Neural cell (in vitro differentiated cells): ENCODE measurements around the gene PRKG1. TPM values are rescaled to one million over a fixed set of nuclear protein-coding genes. Genes with fewer than 3 reads are reported as not detected.

Experiments
- H2AFZ ChIP-seq: fragments of 200-600, 300-800 bp; sonication (generic), shearing (Covaris generic); 2 replicates; pipeline ENCODE4 v1.6.0; 2014; ENCODE audit warnings: low read depth, mild to moderate bottlenecking, antibody characterized with exemption, low read length, moderate library complexity
- H3F3A ChIP-seq: fragments of 200-600 bp; shearing (Covaris generic); 2 replicates; pipeline ENCODE4 v1.6.1; 2016; ENCODE audit warnings: mild to moderate bottlenecking, moderate library complexity, mixed read lengths, antibody characterized with exemption, low read length; ENCODE audit not compliant: insufficient read depth, poor library complexity, severe bottlenecking
- H3K27ac ChIP-seq: fragments of 200-600, 300-800 bp; sonication (generic), shearing (Covaris generic); 2 replicates; pipeline ENCODE4 v1.5.1; 2014; ENCODE audit warnings: mild to moderate bottlenecking, low read length, moderate library complexity
- H3K27me3 ChIP-seq: fragments of 300-800, 200-600 bp; sonication (generic), shearing (Covaris generic); 2 replicates; pipeline ENCODE4 v1.6.0; 2014; ENCODE audit warnings: mild to moderate bottlenecking, low read depth, low read length, moderate library complexity; ENCODE audit not compliant: insufficient read depth
- H3K36me3 ChIP-seq: fragments of 300-800, 200-600 bp; sonication (generic), shearing (Covaris generic); 2 replicates; pipeline ENCODE4 v1.5.1; 2014; ENCODE audit warnings: mild to moderate bottlenecking, antibody characterized with exemption, low read length, moderate library complexity; ENCODE audit not compliant: insufficient read depth
- H3K4me2 ChIP-seq: fragments of 300-800, 200-600 bp; sonication (generic), shearing (Covaris generic); 2 replicates; pipeline ENCODE4 v1.6.0; 2014; ENCODE audit warnings: mild to moderate bottlenecking, low read length
- H3K4me3 ChIP-seq: fragments of 300-800, 200-600 bp; sonication (generic), shearing (Covaris generic); 2 replicates; pipeline ENCODE4 v1.5.1; 2014; ENCODE audit warnings: mild to moderate bottlenecking, low read length, moderate library complexity
- H3K79me2 ChIP-seq: fragments of 200-600 bp; shearing (Covaris generic); replicated peaks from 2 replicates; pipeline ENCODE4 v1.6.0; 2014; ENCODE audit warnings: mild to moderate bottlenecking, low read length, moderate library complexity; ENCODE audit not compliant: insufficient read depth
- H3K9ac ChIP-seq: fragments of 300-800, 200-600 bp; sonication (generic), shearing (Covaris generic); 2 replicates; pipeline ENCODE4 v1.6.1; 2016; ENCODE audit warnings: mild to moderate bottlenecking, low read length, mixed read lengths
- H3K9me2 ChIP-seq: fragments of 200-600 bp; shearing (Covaris generic); 2 replicates; pipeline ENCODE4 v1.6.1; 2016; ENCODE audit warnings: mild to moderate bottlenecking, low read length, mixed read lengths; ENCODE audit not compliant: insufficient read depth
- H3K9me3 ChIP-seq: fragments of 200-600, 300-800 bp; sonication (generic), shearing (Covaris generic); 2 replicates; pipeline ENCODE4 v1.6.1; 2016; ENCODE audit warnings: mild to moderate bottlenecking, mixed run types, low read length, moderate library complexity, mixed read lengths
- H4K20me1 ChIP-seq: fragments of 200-600 bp; shearing (Covaris generic); 2 replicates; pipeline ENCODE4 v1.6.1; 2016; ENCODE audit warnings: mild to moderate bottlenecking, mixed run types; ENCODE audit not compliant: insufficient read depth
- CTCF ChIP-seq: fragments of 450-650 bp; IDR thresholded peaks from 2 replicates; pipeline ENCODE4 v1.5.1; 2014; ENCODE audit warnings: antibody characterized with exemption, mild to moderate bottlenecking, moderate library complexity; ENCODE audit not compliant: poor library complexity, severe bottlenecking
- EP300 ChIP-seq: fragments of 450-650 bp; conservative IDR thresholded peaks from 2 replicates; pipeline ENCODE4 v1.6.1; 2014; ENCODE audit warnings: antibody characterized with exemption, mild to moderate bottlenecking, moderate library complexity; ENCODE audit not compliant: poor library complexity, severe bottlenecking
- EZH2 ChIP-seq: fragments of 200-600, 300-800 bp; shearing (Covaris generic), sonication (generic); IDR thresholded peaks from 2 replicates; pipeline ENCODE4 v1.6.1; 2014; ENCODE audit warnings: antibody characterized with exemption, low read length, borderline replicate concordance, mild to moderate bottlenecking; ENCODE audit not compliant: insufficient read depth, poor library complexity, severe bottlenecking
- MXI1 ChIP-seq: fragments of 450-650 bp; conservative IDR thresholded peaks from 2 replicates; pipeline ENCODE4 v1.6.1; 2014; ENCODE audit warnings: antibody characterized with exemption, mild to moderate bottlenecking; ENCODE audit not compliant: poor library complexity, severe bottlenecking
- POLR2AphosphoS5 ChIP-seq: IDR thresholded peaks from 2 replicates; pipeline ENCODE4 v1.6.1; 2012
- RAD21 ChIP-seq: fragments of 450-650 bp; conservative IDR thresholded peaks from 2 replicates; pipeline ENCODE4 v1.6.1; 2014; ENCODE audit warnings: antibody characterized with exemption, mild to moderate bottlenecking, moderate library complexity
- REST ChIP-seq: IDR thresholded peaks from 2 replicates; pipeline ENCODE4 v1.6.1; 2012; ENCODE audit warnings: borderline replicate concordance
- SMC3 ChIP-seq: fragments of 450-650 bp; conservative IDR thresholded peaks from 2 replicates; pipeline ENCODE4 v1.6.1; 2014; ENCODE audit warnings: antibody characterized with exemption, mild to moderate bottlenecking, moderate library complexity; ENCODE audit not compliant: poor library complexity
- TAF1 ChIP-seq: IDR thresholded peaks from 2 replicates; pipeline ENCODE4 v1.6.1; 2012; ENCODE audit warnings: low read depth
- polyA plus RNA-seq: library from polyadenylated mRNA; depleted of rRNA; stranded (reverse); fragments of >200 nt; gene quantifications from 2 replicates; pipeline ENCODE4 v1.2.3, GENCODE V29; 2014

The PRKG1 gene
- polyA plus RNA-seq, 1 donor from 2014 or later: 2.2 TPM

GRCh38 chr10:51371743-51372142 is 297.5 kb downstream of the PRKG1 start:
- H3K27ac ChIP-seq: no peak overlapping the region
- no peak for TF ChIP-seq RAD21
- TF ChIP-seq SMC3: no peak
- TF ChIP-seq CTCF: no peak
- TF ChIP-seq TAF1: no peak
- TF ChIP-seq MXI1: no peak
- no peak for TF ChIP-seq EZH2
- peak; percentile 29 for TF ChIP-seq REST
- peak; percentile 46 for TF ChIP-seq EP300
- TF ChIP-seq POLR2AphosphoS5: peak; percentile 12
- H3K4me2 ChIP-seq: no peak overlapping the region
- no peaks in the 10 kb centered on the region for H3K36me3 ChIP-seq
- no peaks in the 10 kb centered on the region for H3F3A ChIP-seq
- no peaks in the 10 kb centered on the region for H3K27me3 ChIP-seq
- H3K9me3 ChIP-seq: no peaks in the 10 kb centered on the region
- no peak overlapping the region for H3K9ac ChIP-seq
- no peaks in the 10 kb centered on the region for H3K9me2 ChIP-seq
- H4K20me1 ChIP-seq: no peaks in the 10 kb centered on the region
- no peak overlapping the region for H3K4me3 ChIP-seq
- no peak overlapping the region for H2AFZ ChIP-seq
- H3K79me2 ChIP-seq: no peaks in the 10 kb centered on the region

- Histone ChIP-seq H3K27me3 (no peaks in the 10 kb centered on the region), H3K27ac (no peak overlapping the region), H3K79me2 (no peaks in the 10 kb centered on the region), H3K36me3 (no peaks in the 10 kb centered on the region), H3K4me2 (no peak overlapping the region), H3K4me3 (no peak overlapping the region), H3F3A (no peaks in the 10 kb centered on the region), H3K9me2 (no peaks in the 10 kb centered on the region), H2AFZ (no peak overlapping the region), H3K9me3 (no peaks in the 10 kb centered on the region), H4K20me1 (no peaks in the 10 kb centered on the region), H3K9ac (no peak overlapping the region)
- TF ChIP-seq TAF1: no peak
These were observed 301.5 kb downstream of the PRKG1 start for GRCh38 chr10:51375790-51376189.
